ENCODE data around the gene GOLIM4.

Gene GOLIM4

DNA sequence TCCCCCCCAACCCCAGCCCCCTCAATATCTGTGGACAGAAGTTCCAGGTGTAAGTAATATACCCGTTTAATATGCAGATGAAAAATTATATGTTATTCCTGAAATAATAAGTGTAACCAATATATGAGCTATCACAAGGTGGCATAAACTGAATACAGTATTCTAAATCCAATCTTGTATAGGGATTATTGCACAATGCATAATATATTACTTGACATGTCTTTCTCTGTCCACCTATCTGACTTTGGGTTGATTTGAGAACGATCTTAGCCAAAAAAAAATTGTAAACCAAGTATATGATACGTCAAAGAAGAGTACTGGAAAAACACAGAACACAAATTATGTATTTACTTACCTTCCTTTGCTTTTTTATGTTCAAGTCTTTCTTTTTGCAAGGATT lies 47.8 kb downstream of the GOLIM4 start:
- TF ChIP-seq, protein P1, sequence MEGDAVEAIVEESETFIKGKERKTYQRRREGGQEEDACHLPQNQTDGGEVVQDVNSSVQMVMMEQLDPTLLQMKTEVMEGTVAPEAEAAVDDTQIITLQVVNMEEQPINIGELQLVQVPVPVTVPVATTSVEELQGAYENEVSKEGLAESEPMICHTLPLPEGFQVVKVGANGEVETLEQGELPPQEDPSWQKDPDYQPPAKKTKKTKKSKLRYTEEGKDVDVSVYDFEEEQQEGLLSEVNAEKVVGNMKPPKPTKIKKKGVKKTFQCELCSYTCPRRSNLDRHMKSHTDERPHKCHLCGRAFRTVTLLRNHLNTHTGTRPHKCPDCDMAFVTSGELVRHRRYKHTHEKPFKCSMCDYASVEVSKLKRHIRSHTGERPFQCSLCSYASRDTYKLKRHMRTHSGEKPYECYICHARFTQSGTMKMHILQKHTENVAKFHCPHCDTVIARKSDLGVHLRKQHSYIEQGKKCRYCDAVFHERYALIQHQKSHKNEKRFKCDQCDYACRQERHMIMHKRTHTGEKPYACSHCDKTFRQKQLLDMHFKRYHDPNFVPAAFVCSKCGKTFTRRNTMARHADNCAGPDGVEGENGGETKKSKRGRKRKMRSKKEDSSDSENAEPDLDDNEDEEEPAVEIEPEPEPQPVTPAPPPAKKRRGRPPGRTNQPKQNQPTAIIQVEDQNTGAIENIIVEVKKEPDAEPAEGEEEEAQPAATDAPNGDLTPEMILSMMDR (IDR thresholded peaks at IDR 0.05) = no peak

DNA sequence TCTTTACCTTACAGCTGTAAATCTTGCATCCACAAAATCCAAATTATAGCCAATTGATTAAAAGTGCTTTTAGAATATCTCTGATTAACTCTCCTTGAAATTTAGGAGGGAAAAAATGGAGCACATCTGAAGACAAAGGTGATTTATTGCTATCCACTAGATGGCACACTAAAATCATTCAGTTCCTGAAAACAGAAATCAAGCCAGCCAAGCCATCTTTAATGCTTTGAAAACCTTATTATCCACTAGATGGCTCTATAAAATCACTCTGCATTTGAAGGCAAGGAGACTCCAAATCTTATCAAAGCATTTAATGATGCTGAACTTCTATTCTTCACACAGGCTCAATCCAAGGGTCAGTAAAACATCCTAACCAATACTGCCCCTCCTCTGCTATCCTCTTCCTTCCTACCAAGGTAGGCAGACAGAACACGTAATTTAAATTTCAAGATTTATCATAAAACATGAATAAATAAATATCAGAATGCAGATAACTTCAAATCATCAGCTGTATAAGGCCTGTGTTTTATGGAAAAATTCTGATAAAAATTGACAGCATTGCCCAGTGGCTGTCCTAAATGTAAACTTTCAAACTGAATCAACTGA lies 48.4 kb downstream of the GOLIM4 start:
- TF ChIP-seq, protein P1 (IDR thresholded peaks at IDR 0.05) = peak; percentile 94

DNA sequence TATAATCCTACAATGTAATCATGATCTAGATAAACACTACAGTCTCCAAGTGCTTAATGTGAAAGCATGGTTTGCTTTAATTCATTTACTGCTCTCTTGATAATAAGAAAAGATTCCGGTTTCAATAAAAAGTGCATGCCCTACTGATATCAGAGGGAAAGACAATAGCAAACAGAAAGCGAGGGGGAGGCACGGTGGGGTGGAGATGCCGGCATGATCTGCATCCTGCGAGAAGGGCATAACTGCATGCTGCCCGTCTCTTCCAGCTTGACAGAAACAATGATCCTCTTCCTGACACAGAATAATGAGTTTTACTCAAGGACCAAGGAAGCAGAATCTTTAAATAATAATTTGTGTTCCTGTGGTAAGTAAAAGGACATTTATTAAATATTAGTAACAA lies 51.7 kb downstream of the GOLIM4 start:
- TF ChIP-seq, protein P1 (IDR thresholded peaks at IDR 0.05) = no peak

DNA sequence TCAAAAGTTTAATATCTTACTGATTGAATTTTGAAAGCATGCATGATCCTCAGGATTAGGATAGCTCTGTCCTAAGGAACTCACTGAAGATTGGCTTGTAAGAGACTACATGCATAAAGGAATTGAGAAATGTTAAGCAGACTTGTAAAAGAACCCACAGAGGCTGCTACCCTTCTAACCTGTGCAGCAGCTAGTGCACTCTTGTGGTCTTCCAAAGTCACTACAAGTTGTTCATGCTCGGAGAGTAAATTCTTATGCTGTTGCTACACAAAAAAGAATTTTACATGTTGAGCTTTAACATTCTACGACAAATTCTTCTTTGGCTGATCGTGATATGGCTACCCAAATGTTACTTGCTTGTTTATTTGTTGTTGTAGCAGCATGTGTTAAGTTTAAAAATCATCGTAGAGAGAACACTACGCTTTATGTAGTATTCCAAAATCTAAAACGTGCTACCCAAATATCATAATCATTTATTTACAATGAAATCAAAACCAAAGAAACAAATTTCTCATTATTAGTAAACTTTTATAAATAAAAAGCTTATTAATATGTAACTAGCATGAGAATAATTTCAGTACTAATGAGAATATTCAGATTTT lies 55.0 kb downstream of the GOLIM4 start:
- TF ChIP-seq, protein P1 (IDR thresholded peaks at IDR 0.05) = peak; percentile 84

DNA sequence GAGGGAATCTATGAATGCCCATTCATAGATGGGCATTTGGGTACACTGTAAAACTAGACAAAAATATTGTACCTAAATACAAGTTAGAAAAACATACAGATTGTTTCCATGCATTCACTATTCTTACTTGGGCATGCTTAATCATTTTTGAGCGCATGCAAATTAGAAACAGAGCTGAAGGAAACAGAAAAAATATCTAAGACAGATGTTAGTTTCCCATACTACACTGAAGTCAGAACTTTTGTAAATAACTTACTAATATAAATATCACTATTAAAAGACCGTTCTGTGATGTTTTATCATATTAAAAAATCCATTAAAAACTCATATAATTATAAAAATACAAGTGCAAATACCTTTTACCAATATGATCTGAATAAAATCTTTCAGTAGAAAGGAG lies 58.7 kb downstream of the GOLIM4 start:
- TF ChIP-seq, protein P1 (IDR thresholded peaks at IDR 0.05) = no peak

DNA sequence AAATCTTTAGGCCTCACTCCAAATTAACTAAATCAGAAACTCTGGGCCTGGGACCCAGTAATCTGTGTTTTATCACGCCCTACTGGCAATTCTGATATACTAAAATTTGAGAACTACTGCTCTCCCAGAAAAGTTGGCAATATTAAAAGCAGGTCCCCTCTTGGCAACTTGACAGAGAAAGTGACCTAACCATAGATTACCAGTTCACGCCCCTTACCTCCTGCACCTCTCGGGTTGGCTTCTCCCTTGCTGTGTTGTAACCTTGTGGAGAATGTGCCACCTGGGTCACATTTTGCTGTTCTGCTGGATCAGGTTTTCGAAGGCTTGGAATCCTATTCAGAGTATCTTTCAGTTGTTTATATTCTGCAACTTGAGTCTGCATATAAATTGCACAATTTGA lies 59.1 kb downstream of the GOLIM4 start:
- TF ChIP-seq, protein P1 (IDR thresholded peaks at IDR 0.05) = no peak

DNA sequence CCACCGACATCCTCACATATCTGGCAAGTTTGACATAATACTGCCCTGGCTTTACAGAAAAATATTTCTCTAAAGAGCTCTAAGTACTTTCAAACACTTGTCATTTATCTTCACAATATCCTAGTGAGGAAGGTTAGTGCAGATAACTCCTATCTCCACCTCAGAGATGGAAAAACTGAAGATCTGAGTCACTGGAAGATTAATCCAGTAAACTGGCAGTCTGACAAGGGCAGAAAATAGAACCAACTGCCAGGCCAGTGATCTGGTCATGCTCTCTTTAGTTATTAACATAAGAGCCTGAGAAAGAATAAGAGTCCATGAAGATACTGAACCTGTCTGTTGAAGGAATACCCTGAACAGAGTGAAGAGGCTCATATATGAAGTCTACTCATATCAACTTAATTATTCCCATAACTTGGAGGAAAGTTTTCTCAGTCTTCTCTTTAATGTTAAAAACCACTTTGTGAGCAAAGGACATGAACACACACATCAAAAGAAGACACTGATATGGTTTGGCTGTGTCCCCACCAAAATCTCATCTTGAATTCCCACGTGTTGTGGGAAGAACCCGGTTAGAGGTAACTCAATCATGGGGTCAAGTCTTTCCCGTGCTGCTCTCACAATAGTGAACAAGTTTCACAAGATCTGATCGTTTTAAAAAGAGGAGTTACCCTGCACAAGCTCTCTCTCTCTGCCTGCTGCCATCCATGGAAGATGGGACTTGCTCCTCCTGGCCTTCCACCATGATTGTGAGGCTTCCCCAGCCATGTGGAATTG lies 61.4 kb downstream of the GOLIM4 start:
- TF ChIP-seq, protein P1 (IDR thresholded peaks at IDR 0.05) = no peak
